IPS DF 19.7 (cell line): ENCODE measurements around the gene GLI1.

ENCODE experiments used
- DNase-seq: peaks from one replicate; pipeline ENCODE4 v3.0.0-alpha.2; 2013; ENCODE audit warnings: low read depth, low spot score

The GLI1 gene

GRCh38 chr12:57518920-57519795 is 59.6 kb downstream of the GLI1 start:
- no peak for DNase-seq

GRCh38 chr12:57519796-57520052 is 60.1 kb downstream of the GLI1 start:
- DNase-seq = no peak

GRCh38 chr12:57520053-57520818 is 60.7 kb downstream of the GLI1 start, which contains the start of gene DDIT3:
DDIT3 (minus strand) TSS chr12:57520514; CDS start chr12:57517406, 3,108 bp downstream.
- DNase-seq = no peak

- DNase-seq = no peak
Observed at GRCh38 chr12:57521525-57522010, 62.0 kb downstream of the GLI1 start.
